Measurements from ENCODE around the gene LILRA2. TPM values are rescaled to one million over a fixed set of nuclear protein-coding genes. Genes with fewer than 3 reads are reported as not detected.

LILRA2 gene
- polyA plus RNA-seq (ENCODE audit: low read depth in 6 of 6) = 1 to 10 TPM; 1.4 to 9.2 (median 2.9) TPM

GRCh38 chr19:54573330-54573872 is at the start of gene LILRA2:
Gene LILRA2, plus strand, starts transcription at chr19:54573790. Its CDS starts 89 bp downstream, at chr19:54573879.
- Mint-ChIP-seq H3K27me3 (peaks cover 0 to 5% (median 0%) of the 10 kb centered on the region in 3 donors), H3K27ac (peak within 1 kb of the TSS; percentile 54 to 90 (median 84)), H3K4me1 (peaks cover 31 to 41% (median 32%) of the 10 kb centered on the region in 3 donors), H3K36me3 (no peaks in the 10 kb centered on the region), H3K4me3 (peak within 1 kb of the TSS; percentile 45 to 93 (median 84)), H3K9me3 (peaks cover 0 to 1% (median 0%) of the 10 kb centered on the region in 7 donors)
- DNase-seq = no peak
- peak; percentile 43 to 45 for ATAC-seq (ENCODE audit: low read depth in 2 of 2)

DNA sequence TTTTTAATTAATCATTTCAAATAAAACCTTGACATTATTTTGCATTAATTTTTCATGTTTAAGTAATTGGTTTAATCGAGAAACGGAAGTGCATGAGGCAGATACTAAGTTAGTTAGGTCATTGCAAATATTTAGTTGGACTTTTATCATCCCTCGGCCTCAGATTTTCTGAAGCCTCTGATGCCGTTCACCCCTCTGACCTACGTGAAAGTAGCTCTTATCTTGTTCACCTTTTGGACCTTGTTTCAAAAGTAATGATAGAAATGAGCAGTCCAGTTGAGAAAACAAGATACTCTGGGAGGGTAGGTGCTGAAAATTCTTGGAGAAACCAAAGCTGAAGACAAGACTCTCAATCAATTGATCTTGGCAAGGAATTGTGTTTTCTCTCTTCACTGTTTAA is 48.0 kb upstream of the LILRA2 start:
- Mint-ChIP-seq H3K4me3 (no peak overlapping the region), H3K27me3 (peaks cover 18 to 36% (median 23%) of the 10 kb centered on the region in 3 donors), H3K27ac (no peak overlapping the region), H3K4me1 (peaks cover 17 to 30% (median 19%) of the 10 kb centered on the region in 3 donors), H3K36me3 (peaks cover 0 to 9% of the 10 kb centered on the region in 2 donors), H3K9me3 (no peaks in the 10 kb centered on the region)
- DNase-seq (no peak), ATAC-seq (ENCODE audit: low read depth in 2 of 2) (no peak)

DNA sequence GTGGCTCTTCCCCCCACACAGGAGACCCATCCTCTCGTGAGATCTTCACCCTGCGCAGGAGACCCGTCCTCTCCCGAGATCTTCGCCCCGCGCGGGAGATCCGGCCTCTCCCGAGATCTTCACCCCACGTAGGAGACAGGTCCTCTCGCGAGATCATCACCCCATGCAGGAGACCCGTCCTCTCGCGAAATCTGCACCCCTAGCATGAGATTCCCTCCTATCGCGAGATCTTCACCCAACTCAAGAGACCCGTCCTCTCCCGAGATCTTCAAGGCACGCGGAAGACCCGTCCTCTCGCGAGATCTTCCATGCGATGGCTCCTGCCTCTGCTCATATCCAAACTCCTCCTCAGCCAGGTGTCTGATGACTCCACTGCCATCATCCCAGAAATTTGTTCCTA is 46.6 kb upstream of the LILRA2 start:
- H3K27ac Mint-ChIP-seq = no peak overlapping the region
- peaks cover 5 to 21% (median 6%) of the 10 kb centered on the region in 3 donors for H3K4me1 Mint-ChIP-seq
- DNase-seq (no peak), ATAC-seq (ENCODE audit: low read depth in 2 of 2) (no peak)
- H3K9me3 Mint-ChIP-seq = no peaks in the 10 kb centered on the region
- H3K36me3 Mint-ChIP-seq = peaks cover 0 to 9% of the 10 kb centered on the region in 2 donors
- H3K27me3 Mint-ChIP-seq = peaks cover 6 to 35% (median 16%) of the 10 kb centered on the region in 3 donors
- no peak overlapping the region for H3K4me3 Mint-ChIP-seq

GRCh38 chr19:54530866-54531265 is 42.7 kb upstream of the LILRA2 start:
- DNase-seq = no peak
- no peaks in the 10 kb centered on the region for H3K9me3 Mint-ChIP-seq
- no peak overlapping the region for H3K4me3 Mint-ChIP-seq
- peaks cover 0 to 9% of the 10 kb centered on the region in 2 donors for H3K36me3 Mint-ChIP-seq
- no peak overlapping the region for H3K27ac Mint-ChIP-seq
- no peak for ATAC-seq (ENCODE audit: low read depth in 2 of 2)
- peaks cover 10 to 30% (median 22%) of the 10 kb centered on the region in 3 donors for H3K4me1 Mint-ChIP-seq
- H3K27me3 Mint-ChIP-seq = peaks cover 6 to 30% (median 20%) of the 10 kb centered on the region in 3 donors

- peak; percentile 47 to 51 for ATAC-seq (ENCODE audit: low read depth in 2 of 2)
- Mint-ChIP-seq H3K4me3 (peak overlapping the region in 7 of 8 donors; percentile 23 to 81 (median 46)), H3K9me3 (no peaks in the 10 kb centered on the region), H3K27me3 (peaks cover 6 to 33% (median 8%) of the 10 kb centered on the region in 3 donors), H3K4me1 (peaks cover 10 to 30% (median 22%) of the 10 kb centered on the region in 3 donors), H3K36me3 (no peaks in the 10 kb centered on the region), H3K27ac (no peak overlapping the region)
- DNase-seq = no peak
These were observed 41.1 kb upstream of the LILRA2 start for GRCh38 chr19:54532528-54532927.

DNA sequence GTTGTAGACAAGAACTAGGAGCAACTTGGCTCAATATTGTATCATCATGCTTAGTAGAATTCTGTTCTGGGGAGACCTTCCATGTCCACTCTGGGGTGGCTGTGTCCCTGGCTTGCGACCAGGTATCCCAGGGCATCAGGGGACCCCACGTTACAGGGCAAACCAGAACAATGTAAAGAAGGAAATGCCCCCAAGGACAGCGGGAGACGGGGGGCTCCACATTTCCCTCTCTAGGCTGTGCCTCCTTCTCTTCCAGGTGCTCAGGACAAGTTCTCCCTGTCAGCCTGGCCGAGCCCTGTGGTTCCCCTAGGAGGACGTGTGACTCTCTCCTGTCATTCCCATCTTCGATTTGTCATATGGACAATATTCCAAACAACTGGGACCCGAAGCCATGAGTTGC is 40.1 kb upstream of the LILRA2 start:
- DNase-seq = no peak
- Mint-ChIP-seq H3K27me3 (peaks cover 6 to 33% (median 8%) of the 10 kb centered on the region in 3 donors), H3K36me3 (peaks cover 0 to under 1% of the 10 kb centered on the region in 2 donors), H3K4me1 (peaks cover 10 to 30% (median 22%) of the 10 kb centered on the region in 3 donors), H3K27ac (no peak overlapping the region), H3K9me3 (no peaks in the 10 kb centered on the region), H3K4me3 (no peak overlapping the region)
- ATAC-seq (ENCODE audit: low read depth in 2 of 2) = no peak

DNA sequence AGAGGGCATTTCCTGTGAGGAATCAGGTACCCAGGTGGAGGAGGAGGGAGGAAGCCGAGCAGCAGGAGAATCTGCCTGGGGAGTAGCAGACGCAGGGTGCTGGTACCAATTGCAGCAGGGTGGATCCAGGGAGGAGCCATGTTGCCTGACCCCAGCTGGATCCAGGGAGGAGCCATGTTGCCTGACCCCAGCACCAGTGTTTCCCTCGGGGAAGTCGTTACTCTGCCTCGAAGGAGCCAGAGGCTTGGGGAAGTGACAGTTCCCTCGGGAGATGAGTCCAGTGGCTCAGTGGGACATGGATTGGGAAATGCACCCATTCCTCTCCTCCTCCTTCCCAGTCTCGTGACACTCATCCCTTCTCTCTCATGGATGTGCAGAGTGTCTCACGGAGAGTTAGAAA is 39.4 kb upstream of the LILRA2 start:
- H3K9me3 Mint-ChIP-seq = no peaks in the 10 kb centered on the region
- H3K27me3 Mint-ChIP-seq = peaks cover 6 to 27% (median 8%) of the 10 kb centered on the region in 3 donors
- ATAC-seq (ENCODE audit: low read depth in 2 of 2) (no peak), DNase-seq (no peak)
- peaks cover 0 to 5% of the 10 kb centered on the region in 2 donors for H3K36me3 Mint-ChIP-seq
- peak overlapping the region in 2 of 6 donors; percentile 49 to 60 for H3K27ac Mint-ChIP-seq
- H3K4me1 Mint-ChIP-seq = peaks cover 10 to 25% (median 22%) of the 10 kb centered on the region in 3 donors
- H3K4me3 Mint-ChIP-seq = no peak overlapping the region

GRCh38 chr19:54535601-54536000 is 38.0 kb upstream of the LILRA2 start:
- Mint-ChIP-seq H3K9me3 (no peaks in the 10 kb centered on the region), H3K4me3 (no peak overlapping the region), H3K4me1 (peaks cover 10 to 25% (median 22%) of the 10 kb centered on the region in 3 donors), H3K27ac (peak overlapping the region in 2 of 6 donors; percentile 3 to 78), H3K27me3 (peaks cover 6 to 26% (median 8%) of the 10 kb centered on the region in 3 donors), H3K36me3 (peaks cover 0 to 5% of the 10 kb centered on the region in 2 donors)
- DNase-seq (no peak), ATAC-seq (ENCODE audit: low read depth in 2 of 2) (no peak)

DNA sequence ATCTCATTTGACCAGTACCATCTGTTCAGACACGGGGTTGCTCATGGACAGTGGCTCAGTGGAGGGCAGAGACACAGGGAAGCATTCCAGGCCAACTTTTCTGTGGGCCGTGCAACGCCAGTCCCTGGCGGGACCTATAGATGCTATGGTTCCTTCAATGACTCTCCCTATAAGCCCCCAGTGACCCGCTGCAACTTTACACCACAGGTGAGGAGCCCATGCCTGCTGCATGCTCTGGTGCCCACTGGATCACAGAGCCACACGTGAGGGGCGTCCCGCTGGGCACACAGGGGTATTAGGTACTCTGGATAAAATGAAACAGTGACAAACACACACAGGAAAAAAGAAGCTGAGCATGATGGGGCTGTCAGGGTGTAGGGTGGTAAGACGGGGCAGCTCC is 36.6 kb upstream of the LILRA2 start:
- DNase-seq = no peak
- Mint-ChIP-seq H3K27me3 (peaks cover 6 to 26% (median 8%) of the 10 kb centered on the region in 3 donors), H3K36me3 (peaks cover 0 to 5% of the 10 kb centered on the region in 2 donors), H3K9me3 (no peaks in the 10 kb centered on the region), H3K27ac (peak overlapping the region in 1 of 6 donors; percentile 76), H3K4me3 (no peak overlapping the region), H3K4me1 (peaks cover 10 to 28% (median 28%) of the 10 kb centered on the region in 3 donors)
- ATAC-seq (ENCODE audit: low read depth in 2 of 2) = no peak

- Mint-ChIP-seq H3K27me3 (peaks cover 0 to 8% (median 6%) of the 10 kb centered on the region in 3 donors), H3K9me3 (no peaks in the 10 kb centered on the region), H3K27ac (peak overlapping the region in 1 of 6 donors; percentile 75), H3K4me3 (no peak overlapping the region), H3K4me1 (peaks cover 5 to 17% (median 12%) of the 10 kb centered on the region in 3 donors), H3K36me3 (peaks cover 5 to 7% of the 10 kb centered on the region in 2 donors)
- no peak for ATAC-seq (ENCODE audit: low read depth in 2 of 2)
- DNase-seq = no peak
These were observed 31.9 kb upstream of the LILRA2 start for GRCh38 chr19:54541712-54542111.

DNA sequence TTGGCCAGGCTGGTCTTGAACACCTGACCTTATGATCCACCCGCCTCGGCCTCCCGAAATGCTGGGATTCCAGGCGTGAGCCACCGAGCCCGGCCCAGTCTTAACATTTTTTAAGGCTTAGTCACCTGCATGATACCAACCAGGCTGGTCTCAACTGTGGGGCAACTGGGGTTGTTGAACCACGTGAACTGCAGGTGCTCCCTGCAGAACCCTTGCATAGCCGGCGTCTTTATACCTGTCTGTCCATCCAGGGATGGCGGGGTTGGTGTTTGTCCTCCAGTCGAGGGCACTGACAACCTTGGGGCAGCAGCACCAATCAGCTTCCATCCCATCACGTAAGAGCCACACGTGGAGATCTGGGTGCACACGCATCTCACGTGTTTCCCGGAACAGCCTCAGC is 24.8 kb upstream of the LILRA2 start:
- Mint-ChIP-seq H3K9me3 (peaks cover 0 to 5% (median 0%) of the 10 kb centered on the region in 7 donors), H3K4me1 (peaks cover 16 to 21% (median 16%) of the 10 kb centered on the region in 3 donors), H3K27ac (no peak overlapping the region), H3K36me3 (peaks cover 0 to 7% of the 10 kb centered on the region in 2 donors), H3K27me3 (peaks cover 7 to 19% (median 8%) of the 10 kb centered on the region in 3 donors), H3K4me3 (no peak overlapping the region)
- DNase-seq (no peak), ATAC-seq (ENCODE audit: low read depth in 2 of 2) (no peak)

- Mint-ChIP-seq H3K36me3 (peaks cover 0 to 7% of the 10 kb centered on the region in 2 donors), H3K4me1 (peaks cover 16 to 21% (median 16%) of the 10 kb centered on the region in 3 donors), H3K27me3 (peaks cover 7 to 19% (median 8%) of the 10 kb centered on the region in 3 donors), H3K27ac (no peak overlapping the region), H3K4me3 (peak overlapping the region in 1 of 8 donors; percentile 2), H3K9me3 (peaks cover 0 to 5% (median 0%) of the 10 kb centered on the region in 7 donors)
- ATAC-seq (ENCODE audit: low read depth in 2 of 2) (no peak), DNase-seq (no peak)
These were observed 24.4 kb upstream of the LILRA2 start for GRCh38 chr19:54549224-54549623.

- H3K27me3 Mint-ChIP-seq = peaks cover 7 to 21% (median 12%) of the 10 kb centered on the region in 3 donors
- H3K36me3 Mint-ChIP-seq = peaks cover 0 to under 1% of the 10 kb centered on the region in 2 donors
- ATAC-seq (ENCODE audit: low read depth in 2 of 2) (peak; percentile 40 to 46), DNase-seq (no peak)
- H3K27ac Mint-ChIP-seq = no peak overlapping the region
- peaks cover 11 to 21% (median 16%) of the 10 kb centered on the region in 3 donors for H3K4me1 Mint-ChIP-seq
- H3K4me3 Mint-ChIP-seq = no peak overlapping the region
- H3K9me3 Mint-ChIP-seq = peaks cover 0 to 5% (median 0%) of the 10 kb centered on the region in 7 donors
These were observed 22.3 kb upstream of the LILRA2 start for GRCh38 chr19:54551293-54551692.

Data from naive B cell (primary cell).